Stomach smooth muscle (tissue), 2 donors: Measurements from ENCODE around the gene PRTFDC1.

Experiments used
- H3K27ac ChIP-seq: one replicate; pipeline ENCODE4 v1.7.0; 2013; ENCODE audit warnings: mild to moderate bottlenecking, low read length, inconsistent platforms
- H3K27me3 ChIP-seq, 2 donors: one replicate each; pipeline ENCODE4 v1.7.0; 2013; ENCODE audit warnings: low read length in 2 of 2; ENCODE audit not compliant: insufficient read depth in 2 of 2, control insufficient read depth in 1 of 2
- H3K36me3 ChIP-seq, 2 donors: one replicate each; pipeline ENCODE4 v1.7.0; 2013; ENCODE audit warnings: low read length in 2 of 2; ENCODE audit not compliant: control insufficient read depth in 2 of 2, insufficient read depth in 2 of 2
- H3K4me1 ChIP-seq: one replicate; pipeline ENCODE4 v1.7.0; 2013; ENCODE audit warnings: low read length; ENCODE audit not compliant: control insufficient read depth, insufficient read depth
- H3K4me3 ChIP-seq, 2 donors: one replicate each; pipeline ENCODE4 v1.7.0; 2013; ENCODE audit warnings: low read length in 2 of 2
- H3K9ac ChIP-seq, 2 donors: one replicate each; pipeline ENCODE4 v1.7.0; 2013; ENCODE audit warnings: low read length in 2 of 2, mild to moderate bottlenecking in 1 of 2
- H3K9me3 ChIP-seq, 2 donors: one replicate each; pipeline ENCODE4 v1.7.0; 2013; ENCODE audit warnings: low read length in 2 of 2; ENCODE audit not compliant: control insufficient read depth in 2 of 2
- donor health status: healthy.
- donor health status: Pancreatic carcinoma.

PRTFDC1 gene

GRCh38 chr10:24814568-24815313, 137.7 kb downstream of the PRTFDC1 start:
- Histone ChIP-seq H3K4me1 (no peaks in the 10 kb centered on the region), H3K27ac (no peak overlapping the region), H3K9me3 (no peaks in the 10 kb centered on the region), H3K4me3 (no peak overlapping the region), H3K9ac (no peak overlapping the region), H3K36me3 (no peaks in the 10 kb centered on the region), H3K27me3 (no peaks in the 10 kb centered on the region)

DNA sequence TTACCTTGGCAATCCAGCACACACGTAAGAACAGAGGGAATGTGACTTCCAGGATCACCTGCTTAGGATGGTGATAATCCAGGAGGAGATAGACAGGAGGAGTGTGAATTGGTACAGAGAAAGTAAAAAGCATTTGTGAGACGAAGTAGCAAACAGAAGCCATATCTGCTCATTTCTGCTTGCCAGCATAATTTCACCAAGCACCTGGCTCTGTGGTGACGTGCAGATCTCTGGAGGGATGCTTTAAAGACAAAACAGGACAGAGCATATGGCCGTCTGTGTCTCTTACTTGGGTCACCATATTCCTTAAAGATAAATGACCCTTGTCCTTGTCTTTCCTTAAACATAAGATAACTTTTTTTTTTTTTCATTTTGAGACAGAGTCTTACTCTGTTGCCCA, 138.6 kb downstream of the PRTFDC1 start:
- no peaks in the 10 kb centered on the region for H3K4me1 ChIP-seq
- no peaks in the 10 kb centered on the region for H3K36me3 ChIP-seq
- no peak overlapping the region for H3K4me3 ChIP-seq
- no peak overlapping the region for H3K9ac ChIP-seq
- no peaks in the 10 kb centered on the region for H3K9me3 ChIP-seq
- no peaks in the 10 kb centered on the region for H3K27me3 ChIP-seq
- no peak overlapping the region for H3K27ac ChIP-seq

- Histone ChIP-seq H3K4me3 (no peak overlapping the region), H3K27ac (no peak overlapping the region), H3K9ac (no peak overlapping the region)
Measured at GRCh38 chr10:24806262-24806661, 146.1 kb downstream of the PRTFDC1 start.

DNA sequence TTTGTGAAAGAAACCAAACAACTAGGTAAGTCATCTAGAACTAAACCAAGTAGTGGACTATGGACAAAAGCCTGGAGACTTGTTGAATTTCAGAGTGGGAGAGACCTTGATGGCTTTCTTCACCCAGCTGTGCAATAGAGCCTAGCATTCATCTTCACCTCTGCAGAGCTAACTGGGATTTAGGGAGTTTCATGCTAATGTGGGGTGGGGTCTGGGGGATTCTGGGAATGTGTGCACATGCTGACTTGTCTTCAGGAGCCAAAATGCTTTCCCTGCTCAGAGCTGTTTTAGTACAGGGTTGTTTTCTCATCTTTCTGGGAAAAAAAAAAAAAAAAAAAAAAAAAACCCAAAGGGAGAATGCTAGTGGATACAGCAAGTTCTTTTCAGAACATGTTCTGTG, 147.4 kb downstream of the PRTFDC1 start:
- Histone ChIP-seq H3K9ac (no peak overlapping the region), H3K36me3 (no peaks in the 10 kb centered on the region), H3K9me3 (no peaks in the 10 kb centered on the region), H3K27me3 (no peaks in the 10 kb centered on the region), H3K4me1 (no peaks in the 10 kb centered on the region), H3K4me3 (no peak overlapping the region), H3K27ac (no peak overlapping the region)

More at GRCh38 chr10:24806262-24806661, 146.1 kb downstream of the PRTFDC1 start:
- H3K4me1 ChIP-seq, result no peaks in the 10 kb centered on the region
- H3K9me3 ChIP-seq, result no peaks in the 10 kb centered on the region
- no peaks in the 10 kb centered on the region for H3K36me3 ChIP-seq
- H3K27me3 ChIP-seq, result no peaks in the 10 kb centered on the region

DNA sequence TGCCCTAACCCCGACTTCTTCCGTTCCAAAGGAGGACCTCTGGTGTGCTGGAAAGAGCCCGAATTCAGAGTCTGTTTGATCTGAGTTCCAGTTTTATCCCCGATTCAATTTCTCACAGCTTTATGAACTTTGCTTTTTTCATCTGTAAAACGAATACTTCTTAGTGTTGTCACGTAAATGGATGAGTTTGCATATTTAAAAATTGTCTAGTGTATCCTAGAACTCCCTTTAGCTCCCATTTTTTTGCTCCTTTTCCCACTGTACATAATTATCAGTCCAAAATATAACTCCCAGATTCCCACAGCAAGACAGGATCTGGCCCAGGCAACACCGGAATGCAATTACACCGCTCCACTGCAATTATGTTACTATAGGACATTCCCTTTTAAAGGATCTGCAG, 148.0 kb downstream of the PRTFDC1 start:
- Histone ChIP-seq H3K9me3 (no peaks in the 10 kb centered on the region), H3K4me3 (no peak overlapping the region), H3K27me3 (no peaks in the 10 kb centered on the region), H3K36me3 (no peaks in the 10 kb centered on the region), H3K27ac (no peak overlapping the region), H3K4me1 (no peaks in the 10 kb centered on the region), H3K9ac (no peak overlapping the region)

GRCh38 chr10:24802378-24802777, 150.0 kb downstream of the PRTFDC1 start:
- Histone ChIP-seq H3K27me3 (no peaks in the 10 kb centered on the region), H3K9ac (no peak overlapping the region), H3K9me3 (no peaks in the 10 kb centered on the region), H3K4me1 (no peaks in the 10 kb centered on the region), H3K27ac (no peak overlapping the region), H3K36me3 (no peaks in the 10 kb centered on the region), H3K4me3 (no peak overlapping the region)

- no peaks in the 10 kb centered on the region for H3K36me3 ChIP-seq
- no peak overlapping the region for H3K4me3 ChIP-seq
- no peak overlapping the region for H3K9ac ChIP-seq
- H3K27ac ChIP-seq, result no peak overlapping the region
- H3K4me1 ChIP-seq, result no peaks in the 10 kb centered on the region
- no peaks in the 10 kb centered on the region for H3K27me3 ChIP-seq
- H3K9me3 ChIP-seq, result no peaks in the 10 kb centered on the region
Measured at GRCh38 chr10:24800861-24801260, 151.5 kb downstream of the PRTFDC1 start.
